AG04449 (cell line): Measurements from ENCODE around the gene SIAH2.
A peak's percentile ranks its signal among the peaks of the same experiment; 100 is the strongest.

Experiments
- CTCF ChIA-PET: fragments of 350-600 bp; formaldehyde crosslinking; extraction: SDS; loops from one replicate; lab custom pipeline; 2021; ENCODE audit warnings: antibody characterized with exemption; lab: Yijun Ruan, JAX
- POLR2A ChIA-PET: fragments of 400-600, 350-600 bp; formaldehyde crosslinking; extraction: SDS; loops from one replicate; lab custom pipeline; 2020; ENCODE audit warnings: antibody characterized with exemption, inconsistent platforms; lab: Yijun Ruan, JAX
- DNase-seq: peaks from one replicate; pipeline ENCODE4 v3.0.0-alpha.2; 2010; ENCODE audit warnings: low read depth, low spot score
- H3K4me3 ChIP-seq: 2 replicates; pipeline ENCODE4 v1.5.1; 2011; ENCODE audit warnings: low read depth, mild to moderate bottlenecking, control low read depth, low read length
- TF ChIP-seq, protein P1 (sequence below): IDR thresholded peaks from one replicate; pipeline ENCODE4 v1.5.1; 2011; ENCODE audit warnings: mild to moderate bottlenecking, moderate library complexity, low read length, control low read depth, inconsistent platforms; ENCODE audit not compliant: insufficient read depth; ENCODE audit errors: missing control alignments

Gene SIAH2

DNA sequence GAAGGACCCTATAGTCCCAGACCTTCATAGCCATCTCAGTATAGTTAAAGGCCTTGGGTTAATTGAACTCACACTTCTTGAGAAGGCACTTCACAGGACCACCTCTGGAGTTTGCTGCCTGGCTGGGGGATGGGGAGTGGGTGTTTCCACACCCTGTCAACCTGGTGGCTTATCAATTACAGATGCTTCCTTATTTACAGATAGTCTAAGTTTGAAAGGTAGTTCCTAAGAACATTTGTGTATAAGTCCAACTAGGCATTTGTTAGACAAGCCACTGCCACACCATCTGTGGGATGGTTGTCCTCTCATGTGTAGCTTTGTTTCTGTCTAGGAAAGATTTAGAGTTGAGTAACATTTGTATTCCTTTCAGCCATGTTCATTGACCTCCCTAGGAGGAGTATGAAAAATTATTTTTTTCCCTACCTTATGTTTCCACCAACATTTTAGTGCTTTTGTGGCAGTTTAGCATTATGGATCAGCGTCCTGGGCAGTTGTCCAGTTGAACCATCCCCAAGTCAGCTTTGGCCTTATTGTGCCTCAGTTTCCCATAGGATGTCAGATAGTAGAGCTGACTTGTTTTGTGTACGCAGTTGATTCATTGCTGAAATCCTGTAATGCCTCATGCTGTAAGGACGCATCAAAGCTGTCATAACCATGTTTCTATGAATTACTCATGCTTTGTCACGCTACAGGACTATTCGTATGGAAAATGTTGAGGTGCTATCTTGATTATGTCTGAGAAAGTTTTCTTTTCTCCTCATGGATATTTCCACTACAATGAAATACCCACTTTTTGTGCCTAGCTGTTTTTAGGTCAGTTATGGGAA, 21.2 kb upstream of the SIAH2 start:
- TF ChIP-seq, protein P1, sequence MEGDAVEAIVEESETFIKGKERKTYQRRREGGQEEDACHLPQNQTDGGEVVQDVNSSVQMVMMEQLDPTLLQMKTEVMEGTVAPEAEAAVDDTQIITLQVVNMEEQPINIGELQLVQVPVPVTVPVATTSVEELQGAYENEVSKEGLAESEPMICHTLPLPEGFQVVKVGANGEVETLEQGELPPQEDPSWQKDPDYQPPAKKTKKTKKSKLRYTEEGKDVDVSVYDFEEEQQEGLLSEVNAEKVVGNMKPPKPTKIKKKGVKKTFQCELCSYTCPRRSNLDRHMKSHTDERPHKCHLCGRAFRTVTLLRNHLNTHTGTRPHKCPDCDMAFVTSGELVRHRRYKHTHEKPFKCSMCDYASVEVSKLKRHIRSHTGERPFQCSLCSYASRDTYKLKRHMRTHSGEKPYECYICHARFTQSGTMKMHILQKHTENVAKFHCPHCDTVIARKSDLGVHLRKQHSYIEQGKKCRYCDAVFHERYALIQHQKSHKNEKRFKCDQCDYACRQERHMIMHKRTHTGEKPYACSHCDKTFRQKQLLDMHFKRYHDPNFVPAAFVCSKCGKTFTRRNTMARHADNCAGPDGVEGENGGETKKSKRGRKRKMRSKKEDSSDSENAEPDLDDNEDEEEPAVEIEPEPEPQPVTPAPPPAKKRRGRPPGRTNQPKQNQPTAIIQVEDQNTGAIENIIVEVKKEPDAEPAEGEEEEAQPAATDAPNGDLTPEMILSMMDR = no peak
- CTCF ChIA-PET = interaction anchor here (1.2 to 1.9 kb wide), 4 partner anchors 20 to 363 kb away, joined by 3 to 5 read pairs (median 4); partner anchors contain the start of gene MED12L
- POLR2A ChIA-PET = interaction anchor here (1.0 kb wide), 1 partner anchor 21 kb away, joined by 3 read pairs; no protein-coding TSS in a partner anchor
- DNase-seq = no peak
- H3K4me3 ChIP-seq = no peak overlapping the region

DNA sequence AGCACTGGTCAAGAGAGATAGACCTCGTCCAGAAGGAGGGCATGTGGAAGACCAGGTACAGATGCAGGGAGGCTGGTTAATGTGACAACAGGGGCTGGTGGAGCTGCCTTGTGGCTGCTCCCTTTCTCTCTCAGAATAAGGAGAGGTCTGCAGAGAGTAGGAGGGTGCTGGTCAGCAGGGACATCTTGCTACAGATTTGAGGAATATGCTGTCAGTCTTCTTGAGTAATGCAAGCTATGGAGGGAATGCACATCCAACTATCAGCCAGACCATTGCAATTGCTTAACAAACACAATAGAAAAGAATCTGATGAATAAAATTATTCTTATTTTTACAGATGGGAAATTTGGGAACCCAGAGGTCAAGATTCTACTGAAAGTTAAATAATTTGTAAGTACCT, 20.3 kb upstream of the SIAH2 start:
- CTCF ChIA-PET = interaction anchor here (1.3 kb wide), 1 partner anchor 303 kb away, joined by 3 read pairs; the partner anchor contains the start of gene MED12L
- H3K4me3 ChIP-seq = no peak overlapping the region
- TF ChIP-seq, protein P1 = no peak
- no peak for DNase-seq
- POLR2A ChIA-PET = no interaction called here

DNA sequence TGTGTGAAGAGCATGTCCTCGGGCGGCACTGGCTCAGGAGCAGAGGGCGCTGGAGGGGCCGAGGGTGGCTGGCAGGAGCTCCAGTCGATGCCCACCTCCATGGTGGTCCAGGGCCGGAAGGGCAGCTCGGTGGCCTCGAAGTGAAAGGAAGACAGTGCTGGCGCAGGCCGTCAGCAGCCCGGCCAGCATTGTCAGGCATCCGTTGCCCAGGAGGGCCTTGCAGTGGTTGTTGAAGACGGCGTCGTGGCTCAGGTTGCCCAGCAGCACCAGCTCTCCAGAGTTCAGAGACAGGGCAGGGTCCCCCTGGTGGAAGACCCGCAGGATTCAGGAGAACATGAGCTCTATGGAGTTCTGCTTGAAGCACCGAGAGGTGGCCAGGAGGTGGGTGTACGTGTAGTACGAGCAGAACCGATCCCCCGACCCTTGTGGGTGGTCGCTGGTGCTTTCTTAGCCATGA, 16.5 kb upstream of the SIAH2 start:
- TF ChIP-seq, protein P1 = no peak
- H3K4me3 ChIP-seq = no peak overlapping the region
- POLR2A ChIA-PET = interaction anchor here (1.7 kb wide), 1 partner anchor 16 kb away, joined by 4 read pairs; the partner anchor contains the start of gene SIAH2
- CTCF ChIA-PET = interaction anchor here (0.7 to 8.4 kb wide), 2 partner anchors 10 to 30 kb away, joined by 3 to 85 read pairs; no protein-coding TSS in a partner anchor
- DNase-seq = no peak

DNA sequence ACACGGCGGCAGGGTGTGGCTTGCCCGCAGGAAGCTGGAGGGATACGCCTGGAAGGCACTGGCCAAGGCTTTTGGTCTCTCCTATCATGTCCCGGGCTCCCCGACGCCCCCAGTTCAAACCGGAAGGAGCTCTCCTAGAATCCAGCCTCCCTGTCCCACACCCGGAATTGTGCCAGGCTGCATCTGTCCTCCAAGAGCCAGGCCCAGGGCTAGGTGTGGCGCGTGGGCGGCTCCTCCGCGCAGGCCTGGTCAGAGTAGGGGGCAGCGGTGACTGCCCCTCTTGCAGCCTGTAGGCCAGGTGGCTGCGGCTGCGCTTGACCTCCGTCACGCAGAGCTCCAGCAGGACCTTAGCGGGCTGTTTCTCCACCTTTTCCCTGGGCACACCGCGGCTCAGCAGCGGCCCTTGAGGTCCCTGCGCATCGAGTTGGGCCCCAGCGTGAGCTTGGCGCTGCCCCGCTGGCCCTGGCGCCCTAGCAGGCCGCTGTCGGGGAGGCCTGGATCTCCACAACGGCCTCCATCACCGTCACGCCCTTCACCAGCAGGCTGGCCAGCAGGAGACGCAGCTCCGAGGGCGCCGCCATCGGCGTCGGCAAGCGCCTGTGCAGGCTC, 15.9 kb upstream of the SIAH2 start:
- TF ChIP-seq, protein P1 = no peak
- CTCF ChIA-PET = interaction anchor here (8.4 kb wide), 1 partner anchor 11 kb away, joined by 85 read pairs; no protein-coding TSS in a partner anchor
- no peak for DNase-seq
- no peak overlapping the region for H3K4me3 ChIP-seq
- POLR2A ChIA-PET = interaction anchor here (1.7 kb wide), 1 partner anchor 16 kb away, joined by 4 read pairs; the partner anchor contains the start of gene SIAH2

DNA sequence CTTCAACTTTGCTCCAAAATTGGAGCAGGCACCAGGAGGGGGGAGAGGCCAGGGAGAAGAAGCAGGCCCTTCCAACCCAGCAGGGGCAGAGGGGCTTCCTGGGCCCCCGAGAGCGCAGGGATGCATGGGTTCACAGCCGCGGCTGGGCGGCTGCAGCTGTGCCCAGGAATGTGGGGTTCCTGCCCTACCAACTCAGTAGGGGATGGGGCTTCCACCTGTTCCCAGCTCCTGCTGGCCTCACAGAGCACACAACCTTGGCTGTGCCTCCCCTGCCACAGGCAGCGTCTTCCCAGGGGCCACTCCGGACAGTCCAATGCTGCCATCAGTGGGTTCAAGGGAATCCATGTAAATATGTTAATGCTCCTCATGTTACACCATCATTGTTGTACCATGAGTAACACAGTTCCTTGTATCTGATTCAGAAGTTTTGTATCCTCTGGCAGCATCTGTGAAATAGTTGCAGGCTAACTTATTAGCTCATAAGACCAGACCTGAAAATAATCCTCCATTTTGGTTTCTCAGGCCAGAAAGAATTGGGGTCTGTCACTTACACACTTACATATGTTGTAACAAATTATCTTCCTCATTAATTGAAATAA, 12.1 kb upstream of the SIAH2 start:
- POLR2A ChIA-PET = interaction anchor here (3.0 kb wide), 1 partner anchor 12 kb away, joined by 12 read pairs; the partner anchor contains the start of gene SIAH2
- no peak overlapping the region for H3K4me3 ChIP-seq
- DNase-seq = peak; percentile 63

More for the DNA sequence above, 12.1 kb upstream of the SIAH2 start:
- CTCF ChIA-PET = interaction anchor here (0.9 to 8.4 kb wide), 4 partner anchors 9 to 32 kb away, joined by 3 to 85 read pairs (median 4); no protein-coding TSS in a partner anchor
- TF ChIP-seq, protein P1 = no peak
